ENCODE data around the gene SMIM28. TPM values are rescaled to one million over a fixed set of nuclear protein-coding genes. Genes with fewer than 3 reads are reported as not detected.

Gene SMIM28
- total and polyA plus RNA-seq, 9 of the 15 experiments (the other 6 are each of a cell fraction or from before 2014, with no cell fraction given) = not detected

- TF ChIP-seq IRF9 (tag; IDR thresholded peaks at IDR 0.05) = no peak
- peak; percentile 17; the same call in 1 of the 2 replicates for TF ChIP-seq ZNF511 (CRISPR knock-in tag; IDR thresholded peaks at IDR 0.05)
- TF ChIP-seq PRMT5 (CRISPR knock-in tag; IDR thresholded peaks at IDR 0.05) = 0 out of 2 replicates have a peak, but pooled peaks have one; percentile 31
- no peak for TF ChIP-seq TSHZ1 (CRISPR knock-in tag; IDR thresholded peaks at IDR 0.05)
- peak in 1 of 3 experiments; percentile 11; a peak in 1 of 6 replicates for TF ChIP-seq ZBTB11 (CRISPR knock-in tag; IDR thresholded peaks at IDR 0.05)
- TF ChIP-seq CHD1 (IDR thresholded peaks at IDR 0.05; ENCODE audit: low read length) = peak; percentile 43
- TF ChIP-seq ZNF224 (CRISPR knock-in tag; IDR thresholded peaks at IDR 0.05) = 0 out of 2 replicates have a peak, but pooled peaks have one; percentile 25
- peak; percentile 48; the same call in 1 of the 2 replicates for TF ChIP-seq MAX (CRISPR knock-in tag; IDR thresholded peaks at IDR 0.05)
These were observed 27.1 kb downstream of the SMIM28 start (continued) for GRCh38 chr6:138404666-138405337.
